HG03558 (cell line): Measurements from ENCODE around the gene AQR.

Experiments
- ATAC-seq: cut with Tn5 transposase; IDR thresholded peaks from one replicate; pipeline ENCODE4 v1.9.1; 2021; ENCODE audit warnings: moderate number of reproducible peaks; ENCODE audit not compliant: unreplicated experiment; ENCODE audit errors: extremely low read depth

AQR gene

DNA sequence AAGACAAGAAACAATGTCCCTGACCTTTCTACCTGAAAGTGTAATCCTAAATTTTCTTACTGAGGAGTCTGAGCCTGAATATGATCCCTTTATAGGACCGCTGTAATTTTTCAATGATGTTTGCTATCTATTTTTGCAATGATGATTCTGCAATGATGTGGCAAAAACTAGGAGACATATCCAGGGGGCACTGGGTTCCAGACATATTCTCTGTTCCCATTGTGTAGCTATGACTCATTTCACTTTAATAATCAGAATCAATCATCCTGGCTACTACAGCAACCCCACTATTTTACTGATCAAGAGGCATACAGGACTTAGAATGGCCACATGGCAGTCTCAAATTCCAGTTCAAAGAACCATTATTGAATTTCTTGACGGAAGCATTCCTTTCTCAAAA lies 85.9 kb downstream of the AQR start:
- no peak for ATAC-seq

DNA sequence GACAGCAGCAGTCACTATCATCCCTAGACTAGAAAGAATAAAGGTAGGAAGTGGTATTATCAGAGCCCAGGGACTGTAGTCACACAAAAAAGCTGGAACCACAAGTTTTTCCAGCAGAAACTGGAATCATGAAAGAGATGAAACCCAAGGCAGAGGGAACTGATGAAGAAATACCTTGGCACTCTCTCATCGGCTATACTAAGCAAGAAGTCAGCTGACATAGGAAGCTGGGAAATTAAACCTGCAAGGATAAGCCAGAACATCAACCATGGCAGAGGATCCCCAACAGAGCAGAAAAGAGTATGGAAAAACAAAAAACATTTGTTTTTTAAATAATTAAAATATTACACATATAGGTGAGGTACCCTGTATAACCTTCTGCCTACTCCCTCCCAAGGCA lies 86.5 kb downstream of the AQR start:
- ATAC-seq: no peak

DNA sequence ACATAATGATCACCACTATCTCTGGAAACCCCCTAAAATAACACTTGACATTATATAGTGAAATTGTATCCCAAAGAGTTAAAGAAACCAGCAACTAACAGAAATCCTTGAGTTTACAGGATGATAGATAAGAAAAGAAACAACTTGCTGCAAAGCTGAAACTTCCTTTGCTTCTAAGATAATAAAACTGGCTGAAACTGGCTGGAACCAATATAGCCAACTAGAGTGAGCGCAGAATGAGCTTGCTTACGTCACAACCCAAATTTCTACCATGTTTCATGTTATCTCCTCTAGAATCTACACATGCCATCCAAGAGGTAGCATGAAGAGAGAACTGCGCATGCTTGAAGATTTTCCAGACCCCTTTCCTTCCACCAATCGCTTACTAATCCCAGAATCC lies 90.4 kb downstream of the AQR start:
- ATAC-seq: no peak

DNA sequence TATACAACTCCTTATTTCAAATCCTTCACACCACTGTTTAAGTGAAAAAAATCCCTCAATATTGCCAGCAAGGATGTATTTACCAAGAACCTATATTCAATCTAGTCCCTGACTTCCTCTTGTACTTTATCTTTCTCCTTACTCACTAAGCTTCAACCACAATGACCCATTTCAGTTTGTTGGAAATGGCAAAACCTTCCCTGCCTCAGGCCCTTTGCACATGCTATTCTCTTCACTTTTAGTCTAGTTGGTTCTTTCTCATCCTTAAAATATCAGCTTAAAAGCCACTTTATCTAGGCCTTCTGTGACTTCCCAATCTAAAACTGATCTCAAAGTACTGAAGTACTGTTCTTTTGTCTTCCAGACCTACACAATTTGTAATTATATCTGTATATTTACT lies 92.9 kb downstream of the AQR start:
- ATAC-seq: no peak

- no peak for ATAC-seq
Measured at GRCh38 chr15:34869110-34869509, 100.4 kb downstream of the AQR start.

GRCh38 chr15:34865531-34865930 lies 104.0 kb downstream of the AQR start:
- no peak for ATAC-seq

- no peak for ATAC-seq
Measured at GRCh38 chr15:34861214-34861613, 108.3 kb downstream of the AQR start.

GRCh38 chr15:34855893-34856292 lies 113.6 kb downstream of the AQR start:
- no peak for ATAC-seq

GRCh38 chr15:34855413-34855812 lies 114.1 kb downstream of the AQR start:
- no peak for ATAC-seq

- no peak for ATAC-seq
Measured at GRCh38 chr15:34854232-34854631, 115.3 kb downstream of the AQR start.

- no peak for ATAC-seq
Measured at GRCh38 chr15:34853001-34853758, 116.4 kb downstream of the AQR start.

DNA sequence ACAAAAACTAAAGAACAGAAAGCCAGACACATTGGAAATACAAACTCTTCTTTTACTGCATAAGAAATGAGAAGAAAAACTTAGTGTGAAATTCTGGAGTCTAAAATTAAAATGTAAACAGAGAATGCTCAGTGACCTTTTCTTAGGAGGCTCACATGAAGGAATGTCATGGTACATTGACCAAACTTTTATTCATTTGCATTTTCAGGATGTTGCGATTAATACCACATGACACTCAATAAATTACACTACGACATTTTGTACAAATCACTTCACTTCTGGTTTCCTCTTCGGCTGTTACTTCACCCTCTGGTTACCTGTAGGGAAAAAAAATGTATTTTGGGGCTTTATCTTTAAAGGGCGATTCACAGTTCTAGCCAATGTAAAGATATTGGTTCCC lies 117.8 kb downstream of the AQR start:
- no peak for ATAC-seq

DNA sequence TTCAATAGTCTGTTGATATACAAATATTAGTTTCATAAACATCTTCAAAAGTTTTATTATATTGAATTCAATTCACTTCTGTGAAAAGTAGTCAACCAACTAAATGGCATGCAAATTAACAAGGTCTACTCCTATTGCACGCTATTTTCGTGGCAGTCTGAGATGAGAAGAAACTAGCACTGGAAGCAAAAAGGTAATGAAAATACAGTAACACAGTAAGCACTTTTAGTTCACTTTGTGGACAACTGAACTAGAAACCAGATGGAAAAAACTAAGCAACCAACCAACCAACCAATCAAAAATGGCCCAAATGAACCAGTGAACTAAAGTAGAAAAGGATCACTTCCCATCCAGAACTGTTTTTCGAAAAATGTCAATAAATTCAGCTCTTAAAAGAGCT lies 118.5 kb downstream of the AQR start:
- no peak for ATAC-seq

DNA sequence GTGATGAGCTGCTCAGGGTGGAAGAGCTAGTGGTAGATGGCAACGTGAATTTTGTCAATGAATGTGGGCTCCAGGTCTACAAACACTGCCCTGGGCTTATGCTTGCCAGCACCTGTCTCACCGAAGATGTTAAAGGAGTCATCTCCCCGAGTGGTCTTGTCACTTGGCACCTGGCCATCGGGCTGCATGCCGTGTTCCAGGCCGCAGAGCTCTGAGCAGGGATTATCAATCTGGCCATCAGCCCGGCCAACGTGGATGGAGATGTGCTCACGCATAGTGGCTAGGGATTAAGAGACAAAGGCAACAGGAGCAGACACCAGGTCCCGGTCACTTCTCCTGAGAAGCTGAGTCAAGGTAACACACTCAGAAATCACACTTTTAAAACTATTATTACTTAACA lies 119.4 kb downstream of the AQR start:
- no peak for ATAC-seq

- ATAC-seq: no peak
Measured at GRCh38 chr15:34849364-34849959, 120.1 kb downstream of the AQR start.

DNA sequence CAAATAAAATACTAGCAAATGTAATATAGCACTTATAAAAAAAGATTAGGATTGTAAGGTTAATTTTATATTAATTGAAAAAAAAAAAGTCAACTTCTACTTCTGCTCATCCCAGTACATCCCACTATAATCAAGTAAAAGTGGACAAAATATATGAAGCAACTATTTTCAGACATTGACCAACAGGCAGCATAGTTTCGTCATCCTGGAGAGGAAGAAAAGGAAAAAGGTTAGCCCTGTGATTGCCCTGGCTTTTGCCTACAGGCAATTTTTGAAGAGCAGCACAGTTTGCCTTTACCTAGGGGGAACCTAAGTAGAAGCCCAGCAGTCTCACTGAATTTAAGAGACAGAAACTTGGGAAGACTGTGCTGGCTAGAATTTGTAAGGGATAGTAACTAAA lies 121.9 kb downstream of the AQR start:
- no peak for ATAC-seq

DNA sequence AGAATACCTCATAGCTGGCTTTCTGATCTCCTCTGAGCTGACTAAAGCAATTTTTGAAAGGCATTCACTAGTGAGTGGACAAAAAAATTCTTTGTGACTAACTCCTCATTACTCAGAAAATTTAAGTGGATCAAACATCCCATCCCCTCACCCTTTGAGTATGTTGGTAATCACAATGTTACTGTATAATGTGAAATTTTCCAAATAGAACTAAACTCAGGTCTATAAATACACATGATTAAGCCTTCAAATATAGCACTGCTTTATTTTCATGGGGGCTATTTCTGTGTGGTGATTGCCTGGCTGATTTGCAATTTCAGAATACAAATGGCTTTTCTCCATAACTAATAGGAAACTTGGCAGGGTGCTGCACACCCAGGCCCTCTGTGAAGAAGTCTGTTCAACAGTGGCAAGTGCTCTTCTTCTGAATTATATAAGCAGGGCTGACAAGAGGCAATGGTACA lies 128.2 kb downstream of the AQR start:
- ATAC-seq: no peak

DNA sequence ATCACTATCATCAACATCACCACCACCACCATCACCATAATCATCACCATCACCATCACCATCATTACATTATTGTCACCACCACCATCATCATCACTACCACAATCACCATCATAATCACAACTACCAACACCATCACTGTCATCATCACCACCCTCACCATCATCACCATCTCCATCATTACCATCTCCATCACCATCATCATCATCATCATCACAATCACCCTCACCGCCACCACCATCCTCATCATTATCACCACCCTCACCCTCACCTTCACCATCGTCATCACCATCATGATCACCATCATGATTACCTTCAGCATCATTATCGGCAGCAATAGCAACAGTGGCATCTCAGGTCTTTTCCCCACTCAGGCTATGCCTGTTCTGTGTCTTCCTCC lies 131.3 kb downstream of the AQR start:
- ATAC-seq: no peak

DNA sequence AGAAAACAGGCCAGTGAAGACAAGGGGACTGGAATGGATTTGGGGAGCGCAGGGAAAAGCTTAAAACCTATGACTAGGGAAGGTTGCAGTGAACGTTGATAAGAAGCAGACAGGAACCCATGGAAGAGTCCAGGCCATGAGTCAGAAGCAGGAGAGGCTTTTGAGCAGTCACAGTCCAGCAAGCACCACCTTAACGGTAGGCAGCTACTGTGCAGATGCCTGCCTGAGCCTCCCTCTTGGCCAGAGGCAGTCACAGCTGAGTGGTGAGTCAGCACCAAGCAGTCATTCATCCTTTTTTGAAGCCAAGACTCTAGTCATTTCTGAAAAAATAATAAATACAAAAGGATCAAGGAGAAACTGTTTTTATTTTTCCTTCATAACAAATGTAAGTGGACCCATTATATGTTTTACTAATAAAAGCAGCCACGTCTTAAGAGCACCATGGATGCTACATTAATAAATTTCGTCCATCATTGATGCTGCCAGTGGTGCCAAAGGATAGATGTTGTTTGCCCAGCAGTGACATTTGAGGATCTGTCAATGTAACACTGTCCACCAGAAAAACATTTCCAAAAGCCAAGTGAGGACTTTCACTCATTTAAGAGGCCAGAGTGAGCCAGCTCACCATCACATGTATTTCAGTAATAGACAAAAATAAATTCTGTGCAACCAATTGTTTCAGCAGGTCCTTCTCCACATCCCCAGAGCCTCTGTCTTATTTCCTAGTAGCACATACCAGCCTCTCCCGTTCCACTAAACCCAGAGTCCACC lies 132.1 kb downstream of the AQR start:
- ATAC-seq: no peak

DNA sequence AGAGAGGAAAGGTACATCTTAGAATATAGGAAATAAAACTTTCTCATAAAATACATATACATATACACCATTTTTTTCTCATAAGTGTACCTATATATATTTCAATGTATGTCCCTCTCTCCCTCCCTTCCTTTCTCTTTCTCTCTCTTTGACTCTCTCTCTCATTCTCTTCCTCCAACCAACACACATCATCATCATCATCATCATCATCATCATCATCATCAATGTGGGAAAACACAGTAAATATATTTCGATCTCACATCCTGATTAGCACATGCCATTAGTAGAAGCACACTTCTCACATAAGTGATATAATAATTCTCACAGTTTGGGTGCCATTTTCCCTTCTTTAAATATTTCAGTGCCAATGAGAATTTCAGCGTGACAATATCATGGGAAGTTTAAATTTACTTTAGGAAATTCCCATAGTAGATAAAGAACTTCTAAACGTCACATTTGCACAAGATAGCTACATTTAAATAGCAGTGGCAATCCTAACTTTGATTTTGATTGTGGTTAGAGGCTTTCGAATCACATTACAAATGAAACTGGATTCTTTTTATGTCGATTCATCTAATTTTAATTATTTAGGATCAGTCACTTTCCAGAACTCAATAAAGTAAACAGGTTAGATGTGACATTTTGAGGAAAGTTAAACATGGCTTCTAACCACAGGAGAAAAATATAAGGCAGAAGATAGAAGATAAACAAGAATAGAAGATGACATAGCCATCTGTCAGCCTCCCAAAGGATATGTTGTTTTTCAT lies 141.2 kb downstream of the AQR start:
- no peak for ATAC-seq

DNA sequence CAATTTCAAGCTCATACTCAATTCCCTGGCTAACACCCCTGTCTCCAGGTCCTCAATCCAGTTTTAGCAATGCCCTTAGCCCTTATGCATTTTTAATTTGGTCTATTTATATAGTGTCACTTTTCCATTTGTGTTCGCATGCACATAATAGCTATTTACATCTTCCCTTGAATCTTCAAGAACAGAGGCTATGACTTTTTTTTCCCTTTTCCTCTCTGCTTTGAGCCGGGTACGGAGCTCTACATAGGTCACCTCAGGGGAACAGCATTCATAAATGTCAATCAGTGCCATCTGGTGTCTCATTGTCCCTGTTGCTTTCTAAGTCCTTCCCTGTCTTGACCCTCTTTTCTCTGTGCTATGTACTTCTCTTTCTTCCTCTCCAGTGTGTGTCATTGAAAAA lies 147.7 kb downstream of the AQR start:
- no peak for ATAC-seq
